Keratinocyte (primary cell): ENCODE results near the gene TCEANC2.

Experiments used
- EZH2 ChIP-seq: IDR thresholded peaks from one replicate; pipeline ENCODE4 v1.6.1; 2012; ENCODE audit warnings: inconsistent platforms, mild to moderate bottlenecking, low read length, moderate library complexity
- TF ChIP-seq, protein P1 (sequence below), 3 experiments: IDR thresholded peaks in 1 of 3; conservative IDR thresholded peaks in 1 of 3; optimal IDR thresholded peaks in 1 of 3; 2 replicates in 2 of 3; 3 replicates in 1 of 3; pipeline versions ENCODE3 to v1.5.1; 2011; ENCODE audit warnings: low read length in 3 of 3, mild to moderate bottlenecking in 3 of 3, moderate library complexity in 2 of 3, control low read depth in 1 of 3, inconsistent platforms in 1 of 3; ENCODE audit not compliant: insufficient read depth in 2 of 3; ENCODE audit errors: extremely low read depth in 1 of 3

DNA sequence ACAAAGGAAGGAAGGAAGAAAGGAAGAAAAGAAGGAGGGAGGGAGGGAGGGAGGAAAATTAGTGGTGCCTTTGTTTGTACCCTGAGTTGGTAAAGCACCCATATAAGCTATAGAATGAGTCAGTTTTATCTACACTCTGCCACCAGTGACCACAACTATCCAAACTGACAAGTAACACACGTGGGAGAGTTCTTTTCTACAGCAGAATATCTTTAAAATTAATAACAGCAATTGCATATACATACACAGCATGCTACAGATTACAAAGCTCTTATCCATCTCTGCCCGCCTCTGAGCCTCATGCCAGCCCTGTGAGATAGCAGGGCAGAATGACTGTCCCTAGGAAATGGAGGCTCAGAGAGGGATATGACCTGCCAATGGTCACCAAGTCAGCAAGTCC lies 79.1 kb downstream of the TCEANC2 start:
- TF ChIP-seq, protein P1, sequence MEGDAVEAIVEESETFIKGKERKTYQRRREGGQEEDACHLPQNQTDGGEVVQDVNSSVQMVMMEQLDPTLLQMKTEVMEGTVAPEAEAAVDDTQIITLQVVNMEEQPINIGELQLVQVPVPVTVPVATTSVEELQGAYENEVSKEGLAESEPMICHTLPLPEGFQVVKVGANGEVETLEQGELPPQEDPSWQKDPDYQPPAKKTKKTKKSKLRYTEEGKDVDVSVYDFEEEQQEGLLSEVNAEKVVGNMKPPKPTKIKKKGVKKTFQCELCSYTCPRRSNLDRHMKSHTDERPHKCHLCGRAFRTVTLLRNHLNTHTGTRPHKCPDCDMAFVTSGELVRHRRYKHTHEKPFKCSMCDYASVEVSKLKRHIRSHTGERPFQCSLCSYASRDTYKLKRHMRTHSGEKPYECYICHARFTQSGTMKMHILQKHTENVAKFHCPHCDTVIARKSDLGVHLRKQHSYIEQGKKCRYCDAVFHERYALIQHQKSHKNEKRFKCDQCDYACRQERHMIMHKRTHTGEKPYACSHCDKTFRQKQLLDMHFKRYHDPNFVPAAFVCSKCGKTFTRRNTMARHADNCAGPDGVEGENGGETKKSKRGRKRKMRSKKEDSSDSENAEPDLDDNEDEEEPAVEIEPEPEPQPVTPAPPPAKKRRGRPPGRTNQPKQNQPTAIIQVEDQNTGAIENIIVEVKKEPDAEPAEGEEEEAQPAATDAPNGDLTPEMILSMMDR (optimal IDR thresholded peaks at IDR 0.05 in 1 of 3, IDR thresholded peaks at IDR 0.05 in 1 of 3, conservative IDR thresholded peaks at IDR 0.05 in 1 of 3; ENCODE audit: extremely low read depth in 1 of 3, insufficient read depth in 2 of 3, low read length in 3 of 3): no peak
- no peak for TF ChIP-seq EZH2
